Measurements from ENCODE around the gene TOX4. TPM values are rescaled to one million over a fixed set of nuclear protein-coding genes. Genes with fewer than 3 reads are reported as not detected.

TOX4 gene
- total and polyA plus RNA-seq, 9 of the 15 experiments (the other 6 are each of a cell fraction or from before 2014, with no cell fraction given): 9.9 to 76.5 (median 41.0) TPM

DNA sequence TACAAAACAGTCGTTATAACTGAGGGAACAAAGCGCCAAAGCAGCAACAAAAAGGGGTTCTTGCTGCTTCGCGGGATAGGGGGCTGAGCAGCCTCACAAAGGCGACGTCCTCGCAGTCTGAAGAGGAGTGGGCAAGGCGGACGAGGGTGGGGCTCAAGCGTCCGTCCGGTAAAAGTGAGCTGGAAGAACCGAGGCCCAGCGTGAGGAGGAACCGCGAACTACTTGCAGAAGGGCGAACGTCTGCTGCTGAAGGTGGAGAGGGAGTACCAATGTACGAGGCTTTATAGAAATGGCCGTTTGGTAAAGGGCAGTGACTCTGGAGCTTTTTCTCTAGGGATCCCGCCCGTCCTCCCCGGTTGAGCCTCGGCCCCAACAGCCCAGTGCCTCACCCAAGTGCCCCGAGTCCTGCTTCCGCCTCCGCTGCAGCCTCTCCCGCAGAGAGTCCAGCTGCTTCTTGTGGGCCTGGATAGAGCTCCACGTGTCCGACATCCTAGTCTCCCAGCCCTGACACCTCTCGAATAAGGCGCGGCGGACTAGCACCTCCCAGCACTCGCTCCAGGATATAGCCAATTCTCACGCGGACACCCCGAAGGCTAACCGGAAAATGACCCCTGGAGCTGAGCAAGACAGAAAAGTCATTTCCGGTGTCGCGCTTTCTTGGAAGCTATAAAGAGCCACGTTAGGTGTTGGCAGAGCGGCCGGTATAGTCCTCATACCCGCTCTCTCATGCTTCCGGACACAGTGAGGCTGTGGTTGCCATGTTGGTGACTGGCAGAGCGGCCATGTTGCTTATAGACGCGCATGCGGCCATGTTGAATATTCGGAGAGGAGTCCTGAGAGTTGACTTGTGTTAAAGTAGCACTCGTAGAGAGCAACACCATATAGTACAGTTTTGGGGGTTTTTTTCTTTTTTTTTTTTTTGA, 34.0 kb downstream of the TOX4 start, which contains the start of gene METTL3 (continued):
- no peak for TF ChIP-seq ZMIZ1 (IDR thresholded peaks at IDR 0.05; ENCODE audit: low read depth in 2 of 2, low read length in 2 of 2)
- TF ChIP-seq PPARD (CRISPR knock-in tag; IDR thresholded peaks at IDR 0.05): no peak
- peak; percentile 95 for TF ChIP-seq HCFC1 (IDR thresholded peaks at IDR 0.05; ENCODE audit: low read depth, low read length)
- TF ChIP-seq ZNF584 (CRISPR knock-in tag; IDR thresholded peaks at IDR 0.05; ENCODE audit: low read depth): peak; percentile 93
- TF ChIP-seq FOXM1 (IDR thresholded peaks at IDR 0.05; ENCODE audit: low read depth): no peak
- no peak for TF ChIP-seq FOXM1 (CRISPR knock-in tag; IDR thresholded peaks at IDR 0.05; ENCODE audit: low read depth)
- TF ChIP-seq, protein P1, sequence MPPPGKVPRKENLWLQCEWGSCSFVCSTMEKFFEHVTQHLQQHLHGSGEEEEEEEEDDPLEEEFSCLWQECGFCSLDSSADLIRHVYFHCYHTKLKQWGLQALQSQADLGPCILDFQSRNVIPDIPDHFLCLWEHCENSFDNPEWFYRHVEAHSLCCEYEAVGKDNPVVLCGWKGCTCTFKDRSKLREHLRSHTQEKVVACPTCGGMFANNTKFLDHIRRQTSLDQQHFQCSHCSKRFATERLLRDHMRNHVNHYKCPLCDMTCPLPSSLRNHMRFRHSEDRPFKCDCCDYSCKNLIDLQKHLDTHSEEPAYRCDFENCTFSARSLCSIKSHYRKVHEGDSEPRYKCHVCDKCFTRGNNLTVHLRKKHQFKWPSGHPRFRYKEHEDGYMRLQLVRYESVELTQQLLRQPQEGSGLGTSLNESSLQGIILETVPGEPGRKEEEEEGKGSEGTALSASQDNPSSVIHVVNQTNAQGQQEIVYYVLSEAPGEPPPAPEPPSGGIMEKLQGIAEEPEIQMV (tag; conservative IDR thresholded peaks at IDR 0.05; ENCODE audit: low read depth): peak; percentile 52; the same call in 1 of the 2 replicates
- TF ChIP-seq HIVEP1 (CRISPR knock-in tag; IDR thresholded peaks at IDR 0.05): no peak
- no peak for TF ChIP-seq BRF1 (IDR thresholded peaks at IDR 0.05; ENCODE audit: borderline replicate concordance, extremely low read depth, insufficient read length)
- no peak for TF ChIP-seq LARP7 (IDR thresholded peaks at IDR 0.05)
- no peak for TF ChIP-seq HDGF (IDR thresholded peaks at IDR 0.05)
- TF ChIP-seq GABPA (tag; conservative IDR thresholded peaks at IDR 0.05; ENCODE audit: low read depth): peak; percentile 97
- no peak for TF ChIP-seq HNRNPK (IDR thresholded peaks at IDR 0.05; ENCODE audit: low read depth, low read length, poor library complexity, severe bottlenecking)
- no peak for TF ChIP-seq RBM25 (IDR thresholded peaks at IDR 0.05; ENCODE audit: low read depth, low read length, severe bottlenecking)
- no peak for TF ChIP-seq ZBTB7A (IDR thresholded peaks at IDR 0.05; ENCODE audit: borderline replicate concordance, control insufficient read depth, low read depth, low read length)
- no peak for TF ChIP-seq ZNF79 (CRISPR knock-in tag; IDR thresholded peaks at IDR 0.05; ENCODE audit: low read depth)
- no peak for TF ChIP-seq SNAPC5 (CRISPR knock-in tag; IDR thresholded peaks at IDR 0.05)
- TF ChIP-seq PTBP1 (IDR thresholded peaks at IDR 0.05; ENCODE audit: low read depth, low read length): no peak
- TF ChIP-seq FOXK2 (conservative IDR thresholded peaks at IDR 0.05 in 1 of 2, IDR thresholded peaks at IDR 0.05 in 1 of 2; ENCODE audit: low read depth in 2 of 2): peak; percentile 94 to 95
- no peak for TF ChIP-seq HDAC6 (IDR thresholded peaks at IDR 0.05; ENCODE audit: low read depth, low read length)
- TF ChIP-seq ZNF175 (CRISPR knock-in tag; IDR thresholded peaks at IDR 0.05; ENCODE audit: low read depth): peak; percentile 88
